ENCODE data around the gene SETBP1.
A peak's percentile ranks its signal among the peaks of the same experiment; 100 is the strongest.

SETBP1 gene

DNA sequence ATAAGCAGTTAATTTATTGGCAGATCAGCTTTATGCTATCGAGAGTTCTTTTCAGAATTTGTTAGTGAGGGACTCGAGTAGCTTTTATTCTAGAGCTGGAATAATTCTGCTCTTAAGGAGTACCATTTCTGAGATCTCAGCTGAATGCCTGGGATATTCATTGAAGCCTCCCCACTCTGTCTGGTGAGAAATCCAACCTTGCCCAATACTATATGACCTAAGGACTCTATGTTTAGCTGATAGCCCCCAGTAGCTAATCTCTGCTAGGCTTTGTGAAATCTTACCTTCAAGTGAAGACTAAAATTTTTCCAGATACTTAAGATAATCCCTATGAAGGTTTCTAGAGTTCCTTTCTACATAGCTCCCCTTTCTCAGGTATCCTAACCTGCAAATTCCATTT is 261.4 kb downstream of the SETBP1 start:
- DNase-seq: no peak

DNA sequence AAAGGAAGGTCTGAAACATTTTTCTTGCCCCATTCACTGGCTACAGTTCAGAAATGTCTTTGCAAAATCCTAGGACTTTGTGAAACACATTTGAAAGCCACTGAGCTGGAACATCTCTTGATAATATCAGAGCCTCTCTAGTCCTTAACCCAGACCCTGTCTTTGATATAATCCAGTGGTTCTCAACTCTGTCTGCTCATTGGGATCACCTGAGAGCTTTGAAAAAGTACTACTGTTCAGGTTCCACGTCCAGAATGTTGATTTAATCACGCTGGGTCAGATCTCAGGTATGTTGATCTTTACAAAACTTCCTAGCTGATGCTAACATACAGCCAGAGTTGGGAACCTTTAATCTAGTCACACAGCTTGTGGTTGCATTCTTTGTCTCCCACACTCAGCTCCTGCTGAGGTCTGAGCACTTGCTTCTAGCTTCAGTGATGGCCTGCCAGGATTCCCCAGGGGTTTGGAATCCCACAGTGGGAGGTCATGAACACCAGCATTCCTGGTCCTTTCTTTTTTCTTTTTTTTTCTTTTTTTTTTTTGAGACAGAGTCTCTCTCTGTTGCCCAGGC is 262.7 kb downstream of the SETBP1 start:
- no peak for DNase-seq

DNA sequence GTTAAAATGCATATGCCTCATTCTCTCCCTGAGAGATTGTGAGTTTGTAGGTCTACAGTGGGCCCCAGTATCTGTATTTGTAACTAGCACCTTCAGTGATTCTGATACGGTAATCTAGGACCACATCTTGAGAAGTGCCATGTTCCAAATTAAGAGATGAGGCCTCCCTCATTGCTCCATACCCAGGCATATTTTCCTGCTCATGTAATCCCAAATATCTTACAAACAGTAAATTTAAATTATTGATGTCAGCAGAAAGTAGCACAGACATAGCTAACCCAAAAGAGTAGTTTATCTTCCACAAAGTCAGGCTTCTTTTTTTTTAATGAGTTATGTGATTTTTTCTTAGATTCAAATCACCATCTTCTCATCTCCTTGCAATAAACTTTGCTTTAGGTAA is 263.8 kb downstream of the SETBP1 start:
- DNase-seq: no peak

DNA sequence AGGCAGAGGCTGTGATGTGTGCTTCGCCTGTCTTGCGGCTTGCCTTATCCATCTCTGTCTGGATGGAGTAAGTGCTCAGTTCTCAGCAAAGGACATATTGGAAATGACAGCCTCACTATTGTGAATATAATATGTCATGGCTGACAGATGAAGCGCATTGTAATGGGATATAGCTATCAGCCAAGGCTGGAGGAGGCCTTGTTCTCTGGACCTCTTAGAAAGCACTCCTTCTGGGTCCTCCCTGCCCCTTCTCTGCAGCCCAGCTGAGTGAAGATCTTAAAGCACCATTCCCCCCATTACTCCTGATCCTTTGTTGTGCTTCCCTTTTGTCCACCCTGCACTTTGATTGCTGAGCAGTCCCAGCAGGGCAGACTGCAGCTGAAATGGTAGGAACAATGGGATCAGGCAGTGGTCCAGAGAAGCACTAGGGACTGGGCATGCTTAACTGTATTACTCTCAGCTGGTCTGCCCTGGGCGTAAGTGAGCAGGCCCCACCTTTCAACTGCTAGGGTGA is 265.3 kb downstream of the SETBP1 start:
- DNase-seq: peak in 1 of 14 donors; percentile 15

DNA sequence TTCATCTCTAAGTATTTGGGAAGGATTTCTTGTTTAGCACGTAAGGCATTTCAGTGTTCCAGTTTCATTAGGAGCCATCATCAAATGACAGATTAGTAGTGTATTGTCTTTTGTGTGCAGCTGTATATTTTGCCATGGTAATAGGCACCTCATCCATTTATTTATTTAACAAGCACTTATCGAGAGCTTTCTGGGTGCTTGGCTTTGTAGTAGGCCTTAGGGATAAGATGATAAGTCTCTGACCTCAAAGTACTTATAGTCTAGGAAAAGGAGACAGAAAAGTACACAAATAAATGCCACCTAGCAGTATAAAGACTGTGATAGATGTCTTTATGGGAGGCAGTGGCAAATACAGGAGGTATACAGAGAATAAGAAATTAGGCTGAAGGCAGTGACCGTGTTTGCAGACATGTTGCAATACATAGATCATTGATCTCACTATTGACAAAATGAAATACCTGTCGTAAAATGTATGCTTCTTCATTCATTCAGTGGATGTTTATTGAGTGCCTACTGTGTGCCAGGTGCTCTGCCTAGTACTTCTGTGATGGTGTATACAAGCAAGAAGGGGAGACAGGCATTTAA is 265.9 kb downstream of the SETBP1 start:
- no peak for DNase-seq

DNA sequence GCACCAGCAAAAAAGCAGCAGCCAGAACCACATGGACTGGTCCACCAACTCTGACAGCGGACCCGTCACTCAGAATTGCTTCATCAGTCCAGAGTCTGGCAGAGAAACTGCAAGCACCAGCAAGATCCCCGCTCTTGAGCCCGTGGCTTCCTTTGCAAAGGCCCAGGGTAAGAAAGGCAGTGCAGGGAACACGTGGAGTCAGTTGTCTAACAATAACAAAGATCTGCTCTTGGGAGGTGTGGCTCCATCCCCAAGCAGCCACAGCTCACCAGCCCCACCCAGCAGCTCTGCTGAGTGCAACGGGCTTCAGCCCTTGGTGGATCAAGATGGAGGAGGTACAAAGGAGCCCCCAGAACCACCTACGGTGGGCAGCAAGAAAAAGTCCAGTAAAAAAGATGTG is 269.3 kb downstream of the SETBP1 start:
- DNase-seq: no peak

DNA sequence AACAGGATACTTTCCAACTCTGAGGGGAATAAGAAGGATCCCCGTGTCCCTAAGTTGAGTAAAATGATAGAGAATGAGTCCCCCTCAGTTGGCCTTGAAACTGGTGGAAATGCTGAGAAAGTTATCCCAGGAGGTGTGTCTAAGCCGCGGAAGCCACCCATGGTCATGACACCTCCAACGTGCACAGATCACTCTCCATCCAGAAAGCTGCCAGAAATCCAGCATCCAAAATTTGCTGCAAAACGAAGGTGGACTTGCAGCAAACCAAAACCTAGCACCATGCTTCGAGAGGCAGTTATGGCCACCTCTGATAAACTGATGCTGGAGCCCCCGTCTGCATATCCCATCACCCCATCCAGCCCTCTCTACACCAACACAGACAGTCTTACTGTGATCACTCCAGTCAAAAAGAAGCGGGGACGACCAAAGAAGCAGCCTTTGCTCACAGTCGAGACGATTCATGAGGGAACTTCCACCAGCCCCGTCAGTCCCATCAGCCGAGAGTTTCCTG is 270.1 kb downstream of the SETBP1 start:
- DNase-seq: no peak

DNA sequence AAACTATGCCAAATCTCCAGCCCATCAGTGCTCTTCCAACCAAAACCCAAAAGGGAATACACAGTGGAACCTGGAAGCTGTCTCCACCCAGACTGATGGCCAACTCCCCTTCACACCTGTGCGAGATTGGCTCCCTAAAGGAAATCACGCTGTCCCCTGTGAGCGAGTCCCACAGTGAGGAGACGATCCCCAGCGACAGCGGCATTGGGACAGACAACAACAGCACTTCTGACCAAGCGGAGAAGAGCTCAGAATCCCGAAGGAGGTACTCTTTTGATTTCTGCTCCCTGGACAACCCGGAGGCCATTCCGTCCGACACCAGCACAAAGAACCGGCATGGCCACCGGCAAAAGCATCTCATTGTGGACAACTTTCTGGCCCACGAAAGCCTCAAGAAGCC is 271.1 kb downstream of the SETBP1 start:
- no peak for DNase-seq

DNA sequence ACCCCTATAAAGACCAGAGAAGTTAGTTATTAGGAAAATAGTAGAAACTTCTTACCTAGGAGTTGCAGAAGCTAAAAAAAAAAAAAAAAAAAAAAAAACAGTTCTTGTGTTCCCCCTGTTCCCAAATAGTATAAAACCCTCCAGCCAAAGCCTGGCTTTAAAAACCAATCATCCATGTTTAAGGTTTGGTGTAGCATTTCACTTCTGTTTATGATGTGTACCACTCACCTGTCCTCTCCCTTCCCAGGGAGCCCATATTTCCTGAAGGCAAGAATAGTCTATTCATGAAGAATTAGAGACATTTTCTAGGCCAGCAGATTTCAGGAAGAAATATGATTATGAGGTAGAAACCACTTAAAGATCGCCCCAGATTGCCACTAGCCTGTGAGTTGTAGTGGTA is 273.6 kb downstream of the SETBP1 start:
- no peak for DNase-seq

DNA sequence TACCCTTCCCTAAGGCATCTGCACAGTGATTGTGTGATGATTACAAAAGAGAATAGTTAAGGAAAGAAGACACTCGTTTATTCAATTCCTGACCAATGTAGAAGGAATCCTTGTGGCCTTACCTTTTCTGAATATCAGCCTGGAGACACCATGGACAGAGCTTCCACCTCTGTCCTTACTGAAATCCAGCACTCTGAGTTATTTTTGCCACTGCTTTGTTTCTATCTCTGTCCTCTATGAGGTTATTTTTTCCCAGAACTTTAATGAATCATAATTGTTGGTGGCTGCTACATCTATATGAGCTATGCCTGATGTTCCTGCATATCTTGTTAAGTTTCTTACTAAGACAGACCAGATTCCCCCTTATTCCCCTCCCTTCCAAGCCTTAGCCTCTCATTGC is 275.1 kb downstream of the SETBP1 start:
- DNase-seq: no peak

DNA sequence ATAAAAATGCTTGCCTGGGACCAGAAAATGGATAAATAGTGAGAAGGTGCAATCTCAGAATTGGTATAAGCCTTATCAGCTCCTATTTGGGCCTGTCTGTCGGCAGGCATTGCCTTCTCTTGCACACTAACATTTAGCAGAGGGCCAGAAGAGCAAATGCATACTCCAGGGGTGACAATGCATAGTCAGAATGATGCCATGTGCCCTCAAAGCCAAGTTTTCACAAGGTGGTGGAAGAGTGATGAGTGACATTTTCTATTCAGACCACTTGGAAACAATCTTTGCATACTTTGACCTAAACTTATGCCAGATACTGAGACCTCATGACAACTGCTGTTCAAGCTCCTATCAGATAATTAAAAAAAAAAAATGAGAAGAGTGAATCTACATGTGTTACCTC is 276.3 kb downstream of the SETBP1 start:
- DNase-seq: no peak

DNA sequence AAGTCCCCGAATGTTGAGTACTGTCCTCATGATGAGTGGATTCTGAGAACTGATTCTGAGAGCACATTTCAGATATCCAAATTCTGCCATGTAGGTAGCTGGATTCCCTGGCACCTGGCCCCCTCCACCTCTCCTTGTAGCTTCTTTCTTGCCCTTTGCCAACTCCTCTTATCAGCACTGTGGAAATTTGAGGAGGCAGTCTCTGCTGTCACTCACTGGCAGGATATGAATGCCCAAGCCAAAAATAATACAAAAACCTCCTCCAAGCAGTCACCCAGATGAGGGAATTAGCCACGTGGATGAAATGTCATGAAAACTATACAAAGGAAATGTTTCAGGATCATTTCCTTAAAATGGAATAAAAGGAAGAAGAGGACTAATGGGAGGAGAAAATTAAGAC is 276.8 kb downstream of the SETBP1 start:
- no peak for DNase-seq

DNA sequence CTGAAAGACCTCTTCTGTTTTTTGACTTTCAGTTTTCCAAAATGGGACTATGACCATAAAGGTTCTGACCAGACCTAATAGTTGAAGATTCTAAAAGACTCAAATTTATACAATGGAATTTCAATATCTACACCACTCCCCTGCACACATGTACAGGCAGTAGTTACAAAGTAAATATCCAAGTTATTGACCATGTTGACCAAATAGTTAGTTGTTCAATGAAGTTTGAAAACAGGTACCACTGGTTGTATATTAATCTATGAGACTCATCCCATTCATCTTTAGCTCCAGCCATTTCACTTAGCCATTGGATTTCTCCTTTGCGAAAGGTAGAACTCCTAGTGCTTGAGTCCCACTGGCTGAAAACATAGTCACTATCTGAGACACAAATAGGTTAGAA is 277.4 kb downstream of the SETBP1 start:
- no peak for DNase-seq

DNA sequence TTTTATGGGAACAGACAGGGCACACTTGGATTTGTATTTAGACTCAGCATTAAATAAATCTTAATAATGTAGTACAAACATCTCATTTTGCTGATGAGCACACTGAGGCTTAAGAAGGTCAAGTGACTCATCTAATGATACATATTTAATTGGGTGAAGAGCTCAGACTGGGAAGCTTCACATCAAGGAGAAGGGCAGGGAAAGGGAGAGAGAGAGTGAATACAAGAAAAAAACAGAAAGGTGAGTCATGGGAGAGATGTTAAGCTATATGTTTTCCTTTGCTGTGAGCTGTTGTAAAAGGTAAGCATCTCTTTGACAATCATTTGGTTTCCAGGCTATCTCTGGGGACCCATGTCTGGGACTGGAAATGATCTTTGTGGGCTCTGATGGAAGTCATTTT is 277.8 kb downstream of the SETBP1 start:
- DNase-seq: no peak

DNA sequence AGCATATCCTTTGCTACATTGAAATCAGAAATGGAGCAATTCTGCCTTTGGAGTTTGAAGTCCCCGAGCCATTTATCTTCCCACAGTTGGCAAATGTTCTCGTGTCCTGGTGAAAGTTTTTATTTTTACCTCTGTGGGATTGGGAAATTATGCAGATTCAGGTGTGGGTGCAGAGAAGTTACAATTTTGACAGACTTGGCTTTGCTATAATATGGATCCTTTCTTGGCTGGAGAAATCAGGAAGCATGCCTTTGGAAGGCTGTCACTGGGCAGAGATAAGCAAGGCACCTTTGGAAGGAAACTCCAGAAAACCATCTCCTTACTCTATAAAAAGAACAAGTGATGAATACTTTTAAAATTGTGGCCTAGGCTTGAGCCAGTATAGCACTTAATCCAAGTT is 278.3 kb downstream of the SETBP1 start:
- DNase-seq: no peak

DNA sequence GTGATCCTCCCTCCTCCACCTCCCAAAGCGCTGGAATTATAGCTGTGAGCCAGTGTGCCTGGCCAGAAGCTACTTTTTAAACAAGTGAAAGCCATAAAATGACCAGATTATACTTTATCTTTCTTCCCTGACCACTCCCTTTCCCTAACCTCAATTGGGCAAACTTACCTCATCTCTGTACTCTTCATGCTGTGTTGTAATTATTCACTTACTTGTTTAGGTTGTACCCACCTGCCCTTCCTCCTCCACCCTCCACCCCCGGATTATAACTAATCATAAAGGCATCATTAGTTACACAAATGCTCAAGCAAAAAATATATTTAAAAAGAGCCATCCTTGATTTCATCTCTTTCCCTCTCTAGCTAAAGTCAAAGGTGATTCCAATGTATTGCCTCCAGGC is 279.9 kb downstream of the SETBP1 start:
- DNase-seq: no peak

DNA sequence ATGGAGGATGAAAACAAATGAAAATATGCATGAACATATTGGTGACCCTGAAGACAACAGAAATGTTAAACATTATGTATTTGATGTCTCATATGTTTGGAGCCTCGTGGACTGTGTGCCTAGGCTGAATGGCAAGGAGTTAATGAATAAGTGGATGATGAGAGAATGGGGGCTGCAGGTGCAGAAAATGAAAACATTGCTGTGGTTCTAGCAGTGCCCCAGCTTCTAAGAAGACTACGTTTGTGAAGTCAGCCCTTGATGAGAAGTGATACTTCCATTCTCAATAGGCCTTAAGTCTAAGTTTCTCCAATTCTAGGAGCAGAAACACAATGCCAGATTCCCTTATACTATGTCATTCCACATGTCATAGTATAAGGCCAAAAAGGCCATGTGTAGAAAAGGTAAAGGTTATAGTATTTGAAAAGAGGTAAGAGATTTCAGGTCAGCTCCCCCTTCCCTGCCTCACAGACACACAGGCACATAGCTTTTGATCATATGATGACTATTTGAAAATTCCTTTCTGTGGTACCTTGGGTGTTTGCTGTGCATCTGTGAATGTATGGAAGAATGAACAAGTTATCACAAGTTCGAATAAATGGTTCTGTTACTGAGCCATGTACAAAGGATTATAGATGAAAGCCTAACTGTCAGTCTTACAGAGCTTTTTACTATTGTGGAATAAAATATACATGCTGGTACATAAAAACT is 280.8 kb downstream of the SETBP1 start:
- no peak for DNase-seq

DNA sequence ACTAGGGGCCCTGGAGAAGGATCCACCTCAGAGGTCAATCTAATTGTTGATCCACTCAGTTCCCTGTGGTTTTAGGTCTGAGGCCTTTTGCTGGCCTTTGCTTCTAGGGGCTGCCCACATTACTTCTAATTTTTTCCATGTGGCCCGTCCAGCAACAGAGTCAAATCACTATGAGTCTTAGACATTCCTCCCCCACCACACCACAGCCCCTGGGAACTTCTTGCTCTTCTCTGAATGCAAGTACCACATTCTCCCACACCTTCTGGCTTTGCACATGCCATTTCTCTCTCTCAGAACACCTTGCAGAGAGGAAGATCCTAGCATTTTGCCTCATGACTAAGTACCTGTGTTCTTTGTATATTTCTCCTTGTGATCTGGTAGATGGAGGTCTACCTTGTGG is 286.9 kb downstream of the SETBP1 start:
- no peak for DNase-seq

DNA sequence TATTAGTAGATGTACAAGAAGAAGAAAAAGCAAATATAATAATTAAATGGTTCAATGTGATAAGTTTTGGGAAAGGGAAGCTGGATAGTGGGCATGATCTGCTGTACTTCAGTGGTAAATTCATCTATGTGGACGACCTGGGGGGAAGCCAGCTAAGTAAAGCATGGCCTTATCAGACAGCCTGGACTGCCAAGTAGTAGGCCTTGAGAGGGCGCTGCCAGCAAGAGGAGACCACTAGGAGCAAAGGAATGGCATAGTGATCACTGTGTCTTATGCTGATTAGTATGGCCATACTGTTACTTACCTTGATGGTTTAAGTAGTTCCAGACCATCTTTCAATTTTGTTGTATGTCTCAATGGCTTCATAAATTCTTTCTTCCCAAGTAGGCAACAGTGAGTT is 287.6 kb downstream of the SETBP1 start:
- no peak for DNase-seq

DNA sequence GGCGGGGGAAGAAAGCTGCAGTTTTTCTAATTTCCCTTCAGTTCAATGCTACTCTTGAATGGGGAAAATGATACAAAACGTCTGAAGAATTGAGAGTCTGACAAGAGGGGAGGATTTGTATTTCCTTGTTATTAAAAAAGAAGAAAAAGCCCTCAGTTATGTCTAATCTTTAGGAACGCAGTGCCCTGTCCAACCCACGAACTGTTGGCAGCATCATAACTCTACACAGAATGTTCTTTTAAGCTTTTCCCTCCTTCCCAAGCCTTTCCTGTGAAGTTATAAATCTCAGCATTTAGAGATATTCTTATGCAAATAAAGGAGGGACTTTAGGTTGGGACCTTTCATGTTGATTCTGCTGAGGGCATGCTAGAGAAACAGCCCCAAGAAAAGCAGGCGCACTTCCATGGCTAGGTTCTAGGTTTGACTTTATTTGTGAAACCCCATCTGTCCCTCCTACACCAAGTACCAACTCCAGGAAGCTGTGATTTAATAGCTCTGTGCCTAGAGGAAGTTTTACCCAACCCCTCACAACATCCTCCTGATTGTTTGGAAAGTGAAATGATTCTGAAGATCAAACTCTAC is 288.6 kb downstream of the SETBP1 start:
- DNase-seq: no peak

DNA sequence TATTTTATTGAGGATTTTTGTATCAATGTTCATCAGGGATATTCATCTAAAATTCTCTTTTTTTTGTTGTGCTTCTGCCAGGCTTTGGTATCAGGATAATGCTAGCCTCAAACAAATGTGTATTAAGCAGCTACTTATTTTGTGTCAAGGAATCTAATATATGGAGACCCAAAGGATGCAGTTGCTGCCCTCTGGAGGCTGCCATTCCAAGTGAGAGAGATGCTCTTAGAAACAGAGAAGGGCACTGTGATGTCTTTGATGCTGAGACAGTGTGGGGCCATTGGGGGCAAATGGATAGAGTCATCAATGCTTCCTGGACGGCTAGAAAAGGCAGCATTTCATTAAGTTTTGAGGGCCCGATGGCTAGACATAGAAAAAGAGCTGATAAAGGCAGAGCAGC is 292.6 kb downstream of the SETBP1 start:
- no peak for DNase-seq

DNA sequence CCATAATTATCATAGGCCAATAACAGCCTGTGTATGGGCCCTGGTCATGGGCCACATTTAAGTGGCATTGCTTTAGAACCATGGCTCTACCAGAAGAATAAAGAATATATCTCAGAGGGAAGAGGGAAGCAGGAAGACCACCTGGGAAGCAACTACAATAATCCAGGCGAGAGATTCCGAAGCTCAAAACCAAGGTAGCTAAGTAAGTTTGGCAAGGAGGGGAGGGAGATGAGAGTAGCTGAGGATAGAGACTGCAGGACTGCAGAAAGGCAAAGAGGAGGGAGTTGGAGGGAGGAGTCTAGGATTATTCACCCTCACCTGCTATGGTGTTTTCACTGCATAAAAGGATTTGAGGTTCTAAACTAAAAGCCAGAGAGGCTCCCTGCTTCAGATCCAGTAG is 293.5 kb downstream of the SETBP1 start:
- no peak for DNase-seq

DNA sequence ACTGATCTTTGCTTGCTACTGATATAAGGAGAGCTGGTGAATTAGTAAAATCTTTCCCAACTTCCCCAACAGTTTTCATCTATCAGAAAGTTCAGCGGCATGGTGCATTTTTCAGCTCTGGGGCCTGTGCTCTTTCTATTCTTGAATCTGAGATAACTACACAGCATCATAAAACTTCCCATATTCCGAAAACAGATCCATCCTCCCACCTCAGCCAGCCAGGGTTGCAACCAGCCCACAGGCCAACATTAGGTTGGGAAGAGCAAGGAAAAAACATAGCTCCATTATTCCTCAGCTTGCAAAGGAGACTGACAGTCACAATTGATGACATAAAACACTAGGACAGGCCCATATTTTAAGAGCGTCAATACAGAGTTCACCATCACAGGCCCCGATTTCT is 297.2 kb downstream of the SETBP1 start:
- no peak for DNase-seq

DNA sequence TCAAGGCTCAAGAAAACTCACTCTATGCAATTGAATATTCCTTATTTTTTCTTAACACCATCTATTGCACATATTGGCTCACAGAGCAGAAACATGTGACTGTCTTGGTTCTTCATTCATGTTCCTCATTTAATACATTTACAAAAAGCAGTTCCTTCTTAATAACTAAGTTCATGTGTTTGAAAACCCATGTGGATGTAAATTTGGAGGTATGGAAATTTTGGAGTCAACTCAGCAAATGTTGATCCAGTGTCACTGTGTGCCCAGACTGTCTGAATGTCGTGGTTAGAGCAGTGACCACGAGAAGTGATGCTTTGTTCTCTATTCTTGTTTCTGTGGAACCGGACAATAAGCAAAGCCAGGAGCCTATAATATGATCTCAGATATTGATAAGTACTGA is 299.1 kb downstream of the SETBP1 start:
- DNase-seq: no peak
